Brain microvascular endothelial cell (primary cell): ENCODE measurements around the gene AP3S1.

Source experiments
- DNase-seq: peaks from one replicate; pipeline ENCODE4 v3.0.0-alpha.2; 2020
- H3K27ac ChIP-seq: fragments of 250-450 bp; sonication (Bioruptor Pico); 2 replicates; pipeline ENCODE4 v1.5.1; 2020; ENCODE audit warnings: mild to moderate bottlenecking, moderate library complexity
- H3K27me3 ChIP-seq: fragments of 250-450 bp; sonication (Bioruptor Pico); replicated peaks from 2 replicates; pipeline ENCODE4 v1.5.1; 2020; ENCODE audit warnings: mild to moderate bottlenecking
- H3K36me3 ChIP-seq: fragments of 250-450 bp; sonication (Bioruptor Pico); replicated peaks from 2 replicates; pipeline ENCODE4 v1.5.1; 2020; ENCODE audit warnings: mild to moderate bottlenecking
- H3K4me3 ChIP-seq: 2 replicates; pipeline ENCODE4 v1.5.1; 2011; ENCODE audit warnings: low read depth, mild to moderate bottlenecking, control low read depth, low read length, moderate library complexity
- CTCF ChIP-seq: IDR thresholded peaks from 2 replicates; pipeline ENCODE4 v1.5.1; 2011; ENCODE audit warnings: low read depth, mild to moderate bottlenecking, moderate library complexity, low read length, control low read depth, inconsistent platforms; ENCODE audit errors: missing control alignments
- in situ Hi-C: cut with HindIII; loops from 2 replicates; pipeline ENCODE4 v1.10.0; 2017; ENCODE audit warnings: low sequenced_read_pairs, low pct_ligation_motif_present

Gene AP3S1

GRCh38 chr5:115936031-115936430, 94.3 kb downstream of the AP3S1 start:
- in situ Hi-C loops: no loop called here

GRCh38 chr5:115939059-115939458, 97.3 kb downstream of the AP3S1 start:
- H3K36me3 ChIP-seq: no peaks in the 10 kb centered on the region
- no peak for TF ChIP-seq CTCF
- in situ Hi-C loops: no loop called here
- DNase-seq: no peak
- no peaks in the 10 kb centered on the region for H3K27me3 ChIP-seq
- no peak overlapping the region for H3K27ac ChIP-seq
- H3K4me3 ChIP-seq: no peak overlapping the region

More at GRCh38 chr5:115936031-115936430, 94.3 kb downstream of the AP3S1 start:
- TF ChIP-seq CTCF: no peak
- no peak overlapping the region for H3K4me3 ChIP-seq
- no peaks in the 10 kb centered on the region for H3K27me3 ChIP-seq
- no peaks in the 10 kb centered on the region for H3K36me3 ChIP-seq
- DNase-seq: no peak
- no peak overlapping the region for H3K27ac ChIP-seq

- TF ChIP-seq CTCF: no peak
- in situ Hi-C loops: no loop called here
- peak overlapping the region; percentile 96 for H3K27ac ChIP-seq
- no peaks in the 10 kb centered on the region for H3K27me3 ChIP-seq
- H3K4me3 ChIP-seq: no peak overlapping the region
- no peak for DNase-seq
- no peaks in the 10 kb centered on the region for H3K36me3 ChIP-seq
These were observed 98.5 kb downstream of the AP3S1 start for GRCh38 chr5:115940080-115940810.

GRCh38 chr5:115941051-115941675, 99.4 kb downstream of the AP3S1 start:
- no peaks in the 10 kb centered on the region for H3K36me3 ChIP-seq
- DNase-seq: peak; percentile 96
- H3K4me3 ChIP-seq: peak overlapping the region; percentile 34
- H3K27ac ChIP-seq: peak overlapping the region; percentile 96
- in situ Hi-C loops: no loop called here
- no peak for TF ChIP-seq CTCF
- H3K27me3 ChIP-seq: no peaks in the 10 kb centered on the region

- Histone ChIP-seq H3K36me3 (no peaks in the 10 kb centered on the region), H3K27ac (no peak overlapping the region), H3K4me3 (no peak overlapping the region), H3K27me3 (no peaks in the 10 kb centered on the region)
- in situ Hi-C loops: no loop called here
- TF ChIP-seq CTCF: no peak
- no peak for DNase-seq
These were observed 102.8 kb downstream of the AP3S1 start for GRCh38 chr5:115944501-115944900.
